IPS-NIHi11 (cell line): Measurements from ENCODE around the gene RPUSD3.
A peak's percentile ranks its signal among the peaks of the same experiment; 100 is the strongest.
"Not testable (repeated sequence)": the region's sequence is repeated elsewhere in the genome, so short reads cannot be mapped to it uniquely, and the experiment has no call there.

Experiments
- DNase-seq: peaks from one replicate; pipeline ENCODE4 v3.0.0; 2012; ENCODE audit warnings: mixed read lengths, low spot score

Gene RPUSD3, protein sequence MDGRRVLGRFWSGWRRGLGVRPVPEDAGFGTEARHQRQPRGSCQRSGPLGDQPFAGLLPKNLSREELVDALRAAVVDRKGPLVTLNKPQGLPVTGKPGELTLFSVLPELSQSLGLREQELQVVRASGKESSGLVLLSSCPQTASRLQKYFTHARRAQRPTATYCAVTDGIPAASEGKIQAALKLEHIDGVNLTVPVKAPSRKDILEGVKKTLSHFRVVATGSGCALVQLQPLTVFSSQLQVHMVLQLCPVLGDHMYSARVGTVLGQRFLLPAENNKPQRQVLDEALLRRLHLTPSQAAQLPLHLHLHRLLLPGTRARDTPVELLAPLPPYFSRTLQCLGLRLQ

DNA sequence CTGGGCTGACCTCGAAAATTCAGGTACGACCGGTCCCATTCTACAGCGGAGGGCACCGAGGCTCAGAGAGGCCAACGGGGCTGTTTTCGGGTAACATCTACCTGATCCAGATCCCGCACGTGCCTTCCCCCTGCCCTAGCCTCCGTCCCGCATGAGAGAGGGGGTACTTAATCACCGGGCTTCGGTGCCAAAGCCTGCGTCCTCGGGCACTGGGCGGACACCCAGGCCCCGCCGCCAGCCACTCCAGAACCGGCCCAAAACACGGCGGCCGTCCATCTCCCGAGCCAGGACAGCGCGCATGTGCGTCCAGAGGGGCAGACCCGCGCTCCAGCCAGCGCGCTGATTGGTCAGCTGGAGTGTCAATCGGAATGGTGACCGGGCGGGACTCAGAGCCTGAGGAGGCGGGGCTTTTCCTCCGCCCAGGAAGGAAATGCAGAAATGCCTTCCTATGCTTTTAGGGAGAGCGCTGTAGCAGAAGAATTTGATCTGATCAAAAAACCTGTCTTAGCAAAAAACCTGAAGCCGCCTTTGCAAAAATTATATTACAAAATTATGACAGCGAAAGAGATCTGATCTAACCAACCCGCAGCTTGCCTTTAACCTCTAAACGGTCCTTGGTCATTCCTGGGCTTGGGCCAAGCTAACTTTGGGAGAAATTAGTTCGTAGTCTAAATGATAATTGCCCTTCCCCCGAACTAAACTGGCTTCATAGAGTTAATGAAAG lies at the start of gene RPUSD3:
Gene RPUSD3, minus strand, starts transcription at position 294 of the 724 bp plus-strand sequence. Its CDS starts 18 bp downstream, at position 276.
- DNase-seq = peak; percentile 100

DNA sequence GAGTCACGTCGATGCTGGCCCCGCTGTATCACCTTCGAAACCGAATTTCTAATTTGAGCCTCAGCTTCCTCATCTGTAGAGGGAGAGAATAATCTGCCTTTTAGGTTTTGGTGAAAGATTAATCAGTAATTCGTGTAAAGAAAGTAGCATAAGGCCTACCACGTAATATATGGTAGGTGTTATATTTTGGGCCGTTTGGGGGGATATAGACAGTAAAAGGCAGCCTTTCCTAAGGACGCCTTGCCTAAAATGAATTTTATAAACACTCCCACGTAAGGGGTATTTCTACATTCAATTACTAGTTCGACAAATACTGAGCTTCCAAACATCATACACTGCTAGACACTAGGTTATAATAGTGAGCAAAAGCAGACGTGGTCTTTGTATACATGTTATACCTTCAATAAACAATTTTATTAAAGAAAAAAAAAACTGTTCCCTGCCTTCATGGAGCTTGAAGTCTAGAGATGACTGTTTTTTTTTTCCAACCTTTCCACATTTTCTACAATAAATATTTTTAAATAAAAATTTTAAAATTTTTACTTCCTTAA lies 47.3 kb upstream of the RPUSD3 start:
- no peak for DNase-seq

DNA sequence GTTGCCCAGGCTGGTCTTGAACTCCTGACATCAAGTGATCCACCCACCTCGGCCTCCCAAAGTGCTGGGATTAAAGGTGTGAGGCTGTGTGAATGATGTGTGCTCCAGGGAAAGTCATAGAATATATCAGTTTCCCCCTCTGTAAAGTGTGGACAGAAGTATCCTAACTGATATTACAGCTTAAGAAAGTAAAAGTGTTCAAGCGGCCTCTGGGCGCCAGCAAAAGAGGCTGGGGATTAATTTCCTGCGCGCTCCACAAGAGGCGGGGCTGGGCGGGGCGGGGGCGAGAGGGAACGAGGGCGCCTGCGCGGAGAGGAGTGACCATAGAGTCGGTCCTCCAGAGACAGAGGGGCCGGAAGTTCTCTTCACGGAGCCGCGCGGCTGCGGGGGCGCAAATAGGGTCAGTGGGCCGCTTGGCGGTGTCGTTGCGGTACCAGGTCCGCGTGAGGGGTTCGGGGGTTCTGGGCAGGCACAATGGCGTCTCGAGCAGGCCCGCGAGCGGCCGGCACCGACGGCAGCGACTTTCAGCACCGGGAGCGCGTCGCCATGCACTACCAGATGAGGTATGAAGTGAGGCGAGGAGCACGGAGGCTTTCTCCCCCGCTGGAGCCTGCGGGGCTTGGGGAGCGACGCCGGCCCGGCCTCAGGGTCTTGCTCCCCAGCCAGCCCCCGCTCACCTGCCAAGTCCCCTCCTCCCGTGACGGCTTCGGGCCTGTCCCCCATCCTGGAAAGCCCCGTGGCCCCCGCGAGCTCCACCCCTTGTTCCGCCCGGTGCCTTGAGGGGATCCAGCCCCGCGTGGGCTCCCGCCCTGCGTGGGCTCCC lies 46.7 kb upstream of the RPUSD3 start, which contains the start of gene JAGN1:
Gene JAGN1, plus strand, starts transcription at position 362 of the 823 bp plus-strand sequence. Its CDS starts 113 bp downstream, at position 475.
- DNase-seq = peak; percentile 95

DNA sequence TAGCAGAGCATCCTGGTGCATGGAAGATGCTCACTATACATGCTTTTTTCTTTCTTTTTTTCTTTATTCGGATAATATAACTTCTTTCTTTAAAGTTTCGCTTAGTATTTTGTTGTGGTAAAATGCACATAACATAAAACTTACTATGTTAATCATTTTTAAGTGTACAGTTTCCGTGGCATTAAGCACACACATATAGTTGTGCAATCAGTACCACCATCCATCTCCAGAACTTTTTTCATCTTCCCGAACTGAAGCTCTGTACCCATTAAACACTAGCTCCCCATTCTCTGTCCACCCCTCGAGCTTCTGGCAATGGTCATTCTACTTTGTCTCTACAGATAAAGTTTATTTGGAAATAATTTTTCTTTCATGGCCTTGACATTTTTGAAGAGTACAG lies 45.6 kb upstream of the RPUSD3 start:
- DNase-seq = no peak

DNA sequence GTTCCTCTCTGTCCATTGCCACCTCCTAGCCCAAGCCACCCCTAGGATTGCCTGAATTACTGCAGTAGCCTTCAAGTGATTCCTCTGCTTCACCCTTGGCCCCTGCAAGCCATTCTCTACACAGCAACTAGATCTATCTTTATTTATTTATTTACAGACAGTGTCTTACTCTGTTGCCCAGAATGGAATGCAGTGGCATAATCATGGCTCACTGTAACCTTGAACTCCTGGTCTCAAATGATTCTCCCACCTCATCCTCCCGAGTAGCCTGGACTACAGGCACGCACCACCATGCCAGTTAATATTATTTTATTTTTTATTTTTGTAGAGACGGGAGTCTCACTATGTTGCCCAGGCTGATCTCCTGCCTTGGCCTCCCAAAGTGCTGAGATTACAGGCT lies 44.7 kb upstream of the RPUSD3 start:
- no peak for DNase-seq

DNA sequence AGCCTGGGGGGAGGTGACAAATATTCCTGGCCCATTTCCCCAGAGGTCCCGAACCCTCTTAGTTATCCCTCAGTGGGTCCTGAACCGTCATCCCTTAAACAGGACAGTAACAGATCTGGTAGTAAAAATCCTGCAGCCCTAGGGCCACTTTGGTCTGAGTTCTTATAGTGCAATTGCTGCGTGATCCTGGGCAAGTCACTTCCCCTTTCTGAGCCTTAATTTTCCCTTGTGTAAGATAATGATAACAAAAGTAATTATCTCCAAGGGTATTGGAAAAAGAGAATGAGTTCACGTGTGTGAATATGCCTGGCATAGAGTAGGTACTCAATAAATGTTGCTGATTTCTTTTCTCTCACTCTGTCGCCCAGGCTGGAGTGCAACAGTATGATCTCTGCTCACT lies 43.7 kb upstream of the RPUSD3 start:
- DNase-seq = no peak

DNA sequence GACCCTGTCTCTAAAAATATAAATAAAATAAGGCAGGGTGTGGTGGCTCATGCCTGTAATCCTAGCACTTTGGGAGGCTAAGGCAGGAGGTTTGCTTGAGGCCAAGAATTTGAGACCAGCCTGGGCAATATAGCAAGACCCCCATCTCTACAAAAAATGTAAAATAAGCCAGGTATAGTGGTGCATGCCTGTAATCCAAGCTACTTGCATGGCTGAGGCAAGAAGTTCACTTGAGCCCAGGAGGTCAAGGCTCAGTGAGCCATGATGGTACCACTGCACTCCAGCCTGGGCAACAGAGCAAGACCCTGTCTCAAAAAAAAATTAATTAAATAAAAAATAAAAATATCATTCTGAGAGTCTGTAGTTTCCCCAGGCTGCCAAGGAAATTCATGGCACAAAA lies 42.5 kb upstream of the RPUSD3 start:
- no peak for DNase-seq

DNA sequence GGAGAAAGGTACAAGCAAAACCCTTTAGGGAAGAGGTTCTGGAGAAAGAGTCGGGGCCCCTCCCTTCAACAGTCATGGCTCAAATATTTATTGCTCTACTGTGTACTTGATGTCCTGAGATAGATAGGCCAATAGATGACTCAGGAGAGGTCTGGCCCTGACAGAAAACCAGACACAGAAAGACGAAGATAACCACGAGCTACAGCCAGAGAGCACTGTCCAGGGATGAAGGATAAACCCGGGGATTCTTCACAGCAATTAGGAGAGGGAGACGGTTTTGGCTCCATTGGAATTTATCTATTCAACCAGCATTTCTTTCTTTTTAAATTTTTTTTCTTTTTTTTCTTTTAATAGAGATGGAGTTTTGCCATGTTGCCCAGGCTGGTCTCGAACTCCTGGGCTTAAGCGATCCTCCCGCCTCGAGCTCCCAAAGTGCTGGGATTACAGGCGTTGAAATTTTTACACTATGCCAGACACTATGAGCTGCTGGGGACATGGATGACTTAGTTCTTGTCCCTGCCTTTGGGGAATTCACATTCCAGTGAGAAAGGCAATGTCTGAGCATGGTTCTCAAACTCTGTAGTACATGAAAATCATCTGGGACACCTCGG lies 40.9 kb upstream of the RPUSD3 start:
- no peak for DNase-seq

DNA sequence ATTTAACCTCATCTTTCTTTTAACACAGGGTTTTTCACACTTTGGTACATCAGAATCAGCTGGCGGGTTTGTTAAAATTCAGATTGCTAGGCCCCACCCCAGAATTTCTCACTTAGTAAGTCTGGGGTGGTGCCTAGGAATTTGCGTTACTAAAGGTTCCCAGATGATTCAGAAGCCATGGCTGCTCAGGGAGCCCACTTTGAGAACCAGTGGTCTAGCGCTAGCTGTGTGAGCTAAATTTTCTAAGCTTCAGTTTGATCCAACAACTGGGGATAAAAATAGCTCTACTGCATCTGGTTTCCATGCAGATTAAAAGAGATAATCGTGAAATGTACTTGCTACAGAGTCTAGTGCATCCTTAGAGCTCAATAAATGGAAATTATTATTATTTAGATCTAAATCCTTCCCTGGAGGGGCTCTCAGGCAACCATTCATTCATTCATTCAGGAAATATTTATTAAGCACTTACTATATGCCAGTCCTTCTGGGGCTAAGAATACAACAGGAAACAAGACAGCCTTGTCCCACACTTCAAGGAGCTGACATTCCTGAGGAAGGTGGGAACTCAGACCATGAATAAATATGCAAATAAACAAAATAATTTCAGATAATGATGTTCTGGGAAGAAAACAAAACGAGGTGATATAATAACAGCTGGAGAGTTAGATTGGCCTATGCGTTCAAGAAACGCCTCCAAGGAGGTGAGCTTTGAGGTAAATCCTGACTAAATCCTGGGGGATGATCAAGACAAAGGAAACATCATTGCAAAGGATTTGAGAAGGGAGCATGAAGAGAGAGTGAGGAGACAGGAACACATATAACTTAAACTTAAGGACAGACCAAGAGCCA lies 40.1 kb upstream of the RPUSD3 start:
- DNase-seq = no peak

DNA sequence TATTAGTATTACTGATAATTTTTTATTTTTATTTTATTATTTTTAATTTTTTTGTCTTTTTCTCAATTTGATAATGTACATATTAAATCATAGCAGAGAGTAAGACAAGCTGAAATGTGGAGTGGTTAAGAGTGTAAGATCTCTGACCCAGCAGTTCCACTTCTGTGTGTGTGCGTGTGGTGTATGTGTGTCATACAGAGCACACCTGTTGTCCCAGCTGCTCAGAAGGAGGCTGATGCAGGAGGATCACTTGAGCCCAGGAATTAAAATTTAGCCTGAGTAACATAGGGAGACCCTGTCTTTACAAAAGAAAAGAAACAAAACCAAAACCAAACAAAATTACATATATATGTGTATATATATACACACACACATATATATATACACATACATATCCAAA lies 37.6 kb upstream of the RPUSD3 start:
- no peak for DNase-seq

DNA sequence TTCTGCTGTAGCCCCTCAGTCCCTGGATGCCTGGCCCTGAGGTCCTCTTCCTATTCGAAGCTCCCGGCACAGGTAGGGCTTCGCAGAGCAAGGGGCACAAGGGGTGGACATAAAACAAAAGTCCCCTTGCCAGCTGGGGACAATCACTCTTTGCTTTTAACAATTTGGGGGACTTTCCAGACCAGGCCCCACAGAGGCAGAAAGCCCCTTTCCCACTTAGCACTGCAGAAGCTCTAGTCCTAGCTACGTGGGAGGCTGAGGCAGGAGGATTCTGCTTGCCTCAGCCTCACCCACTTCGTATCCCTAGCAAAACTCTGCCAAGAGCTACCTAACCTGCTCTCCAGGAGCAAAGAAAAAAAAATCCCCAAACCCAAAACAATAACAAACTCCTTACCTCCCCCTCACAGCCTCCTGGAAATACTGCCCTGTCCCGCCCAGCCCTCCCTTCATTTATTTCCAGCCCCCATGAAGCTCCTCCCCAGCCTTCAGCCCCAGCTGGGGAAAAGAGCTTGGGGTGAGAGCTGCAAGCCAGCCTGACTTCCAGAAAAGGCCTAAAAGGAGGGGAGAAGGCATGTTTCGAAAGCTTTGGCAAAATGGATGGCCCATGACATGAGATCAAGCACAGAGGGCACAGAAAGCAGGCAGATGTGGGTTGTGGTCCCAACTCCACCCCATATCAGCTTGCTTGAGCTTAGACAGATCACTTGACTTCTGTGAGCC lies 36.2 kb upstream of the RPUSD3 start, which contains the start of gene CIDEC:
Gene CIDEC, minus strand, starts transcription at position 424 of the 720 bp plus-strand sequence. CDS start 1,767 bp downstream, outside the sequence.
- DNase-seq = no peak

DNA sequence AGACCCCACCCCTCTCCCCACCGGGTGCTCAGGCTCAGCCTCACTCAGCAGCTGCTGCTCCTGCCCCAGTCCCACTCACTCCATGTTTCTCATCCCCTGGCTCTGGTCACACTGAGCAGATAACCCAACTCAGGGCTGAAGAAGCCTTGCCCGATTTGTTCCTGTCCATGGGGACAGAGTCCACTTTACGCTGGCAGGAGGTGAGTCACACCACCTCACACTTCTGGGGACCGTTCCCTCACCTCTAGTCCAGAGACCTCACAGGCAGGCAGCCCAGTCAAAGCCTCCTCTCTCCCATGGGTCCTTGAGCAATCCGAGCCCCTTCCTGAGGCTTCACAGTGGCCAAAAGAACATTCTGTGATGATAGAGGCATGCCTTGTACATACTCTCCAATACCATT lies 34.9 kb upstream of the RPUSD3 start:
- no peak for DNase-seq

DNA sequence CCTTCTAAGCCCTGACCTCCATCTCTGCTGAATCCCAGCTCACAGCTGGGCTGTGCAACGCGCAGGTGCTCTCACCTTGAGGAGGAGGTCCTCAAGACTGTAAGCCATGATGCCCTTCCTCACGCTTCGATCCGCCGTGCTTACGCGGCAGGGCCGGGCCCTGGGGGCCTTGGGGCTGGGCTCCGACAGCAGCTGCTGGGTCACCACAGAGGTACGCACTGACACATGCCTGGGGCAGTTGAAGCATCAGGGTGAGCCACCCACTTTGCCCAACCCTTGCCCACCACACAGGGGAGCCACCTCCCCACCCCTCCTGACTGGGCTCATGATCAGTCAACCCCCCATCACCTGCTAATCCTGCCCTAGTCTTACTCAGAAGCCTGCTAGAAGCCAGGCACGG lies 33.2 kb upstream of the RPUSD3 start:
- DNase-seq = no peak

DNA sequence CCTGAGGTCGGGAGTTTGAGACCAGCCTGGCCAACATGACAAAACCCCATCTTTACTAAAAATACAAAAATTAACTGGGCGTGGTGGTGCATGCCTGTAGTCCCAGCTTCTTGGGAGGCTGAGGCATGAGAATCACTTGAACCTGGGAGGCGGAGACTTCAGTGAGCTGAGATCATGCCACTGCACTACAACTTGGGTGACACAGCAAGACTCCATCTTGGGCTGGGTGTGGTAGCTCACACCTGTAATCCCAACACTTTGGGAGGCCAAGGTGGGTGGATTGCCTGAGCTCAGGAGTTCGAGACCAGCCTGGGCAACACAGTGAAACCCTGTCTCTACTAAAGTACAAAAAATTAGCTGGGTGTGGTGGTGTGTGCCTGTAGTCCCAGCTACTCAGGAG lies 32.4 kb upstream of the RPUSD3 start:
- not testable (repeated sequence) for DNase-seq

DNA sequence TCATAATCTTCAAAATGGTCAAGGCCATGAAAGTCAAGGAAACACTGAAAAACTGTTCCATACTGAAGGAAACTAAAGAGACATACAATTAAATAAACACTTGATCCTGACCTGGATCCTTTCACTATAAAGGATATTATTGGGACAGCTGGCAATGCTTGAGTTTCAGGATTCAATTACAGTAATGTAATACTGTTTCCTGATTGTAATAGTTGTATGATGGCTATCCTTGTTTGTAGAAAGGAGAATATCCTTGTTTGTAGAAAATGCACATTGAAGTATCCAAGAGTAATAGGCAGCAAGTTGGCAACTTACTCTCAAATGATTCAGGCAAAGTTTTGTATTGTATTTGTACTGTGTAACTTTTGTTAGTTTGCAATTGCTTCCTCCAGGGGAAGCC lies 31.6 kb upstream of the RPUSD3 start:
- DNase-seq = no peak

DNA sequence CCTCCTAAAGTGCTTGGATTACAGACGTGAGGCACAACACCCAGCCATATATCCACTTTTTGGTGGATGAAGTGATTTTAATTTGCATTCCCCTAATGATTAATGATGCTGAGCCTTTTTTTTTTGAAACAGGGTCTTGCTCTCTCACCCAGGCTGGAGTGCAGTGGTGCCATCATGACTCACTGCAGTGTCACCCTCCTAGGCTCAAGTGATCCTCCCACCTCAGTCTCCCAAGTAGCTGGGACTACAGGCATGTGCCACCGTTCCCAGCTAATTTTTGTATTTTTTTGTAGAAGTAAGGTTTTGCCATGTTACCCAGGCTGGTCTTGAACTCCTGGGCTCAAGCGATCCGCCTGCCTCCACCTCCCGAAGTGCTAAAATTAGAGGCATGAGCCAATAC lies 28.3 kb upstream of the RPUSD3 start:
- DNase-seq = not testable (repeated sequence)

DNA sequence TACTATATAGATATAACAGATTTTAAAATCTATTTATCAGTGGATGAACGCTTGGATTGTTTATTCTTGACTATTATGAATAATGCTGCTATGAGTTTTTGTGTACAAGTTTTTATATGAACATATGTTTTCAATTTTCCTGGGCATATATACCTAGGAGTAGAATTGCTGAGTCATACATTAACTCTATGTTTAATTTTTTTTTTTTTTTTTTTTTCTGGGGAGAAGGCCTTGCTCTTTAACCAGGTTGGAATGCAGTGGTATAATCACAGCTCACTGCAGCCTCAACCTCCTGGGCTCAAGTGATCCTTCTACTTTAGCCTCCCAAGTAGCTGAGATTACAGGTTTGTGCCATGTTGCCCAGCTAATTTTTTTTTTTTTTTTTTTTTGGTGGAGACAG lies 27.2 kb upstream of the RPUSD3 start:
- DNase-seq = no peak

DNA sequence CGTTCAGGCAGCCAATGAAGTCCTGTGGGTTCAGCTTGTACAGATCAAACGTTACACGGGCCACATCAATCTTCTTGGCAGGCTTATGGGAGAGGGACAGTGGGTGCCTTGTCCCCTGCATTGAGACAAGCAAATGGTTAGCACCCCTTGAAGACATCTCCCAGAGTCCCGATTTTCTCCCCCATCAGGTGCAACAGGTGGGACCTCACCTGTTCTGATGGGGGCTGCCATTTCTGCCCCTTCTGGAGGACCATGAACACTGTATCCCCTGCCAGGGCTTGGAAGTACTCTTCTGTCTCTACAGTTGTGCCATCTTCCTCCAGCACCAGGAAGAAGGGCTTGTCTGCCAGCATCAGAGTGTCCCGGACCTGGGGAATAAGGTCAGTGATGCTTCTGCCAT lies 26.1 kb upstream of the RPUSD3 start:
- DNase-seq = no peak

DNA sequence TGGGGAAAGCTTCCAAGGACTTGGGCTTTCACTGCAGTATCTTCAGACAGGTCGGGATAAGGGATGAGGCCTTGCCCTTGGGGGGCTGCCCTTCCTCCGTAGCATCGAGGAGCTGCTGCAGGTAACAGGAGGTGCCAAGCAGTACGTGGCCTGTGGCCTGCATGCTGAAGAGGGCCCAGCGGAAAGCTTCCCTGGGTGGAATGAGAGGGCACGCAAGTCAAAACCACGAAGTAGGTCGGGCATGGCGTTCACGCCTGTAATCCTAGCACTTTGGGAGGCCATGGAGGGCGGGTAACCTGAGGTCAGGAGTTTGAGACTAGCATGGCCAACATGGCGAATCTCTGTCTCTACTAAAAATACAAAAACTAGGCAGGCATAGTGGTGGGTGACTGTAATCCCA lies 23.3 kb upstream of the RPUSD3 start:
- DNase-seq = no peak

DNA sequence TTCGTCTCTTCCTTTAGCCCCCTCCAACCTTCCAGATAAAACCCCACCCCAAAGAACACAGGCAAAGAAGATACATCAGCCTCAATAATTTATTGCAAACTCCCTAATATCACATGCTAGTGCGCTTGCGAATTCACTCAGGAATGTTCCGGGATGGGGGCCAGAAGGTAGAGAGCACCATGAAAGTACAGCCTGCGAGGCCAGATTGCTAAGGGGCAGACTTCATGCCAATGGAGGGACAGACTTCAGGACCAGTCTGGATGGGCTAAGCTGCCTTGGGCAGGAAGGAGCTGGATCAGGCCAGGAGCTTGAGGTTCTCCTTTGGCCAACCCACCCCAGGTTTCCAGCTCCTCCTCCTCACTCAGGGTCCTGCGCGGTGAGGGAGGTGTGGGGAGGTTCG lies 22.8 kb upstream of the RPUSD3 start:
- no peak for DNase-seq
